NT2/D1 (cell line): ENCODE data around the gene SLC4A1AP.

Experiments
- SUZ12 ChIP-seq: IDR thresholded peaks from 2 replicates; pipeline ENCODE4 v1.6.1; 2011; ENCODE audit not compliant: insufficient read length, insufficient read depth; ENCODE audit errors: extremely low read depth
- ZNF274 ChIP-seq: IDR thresholded peaks from 2 replicates; pipeline ENCODE4 v1.6.1; 2011; ENCODE audit warnings: mild to moderate bottlenecking, low read depth, low read length

DNA sequence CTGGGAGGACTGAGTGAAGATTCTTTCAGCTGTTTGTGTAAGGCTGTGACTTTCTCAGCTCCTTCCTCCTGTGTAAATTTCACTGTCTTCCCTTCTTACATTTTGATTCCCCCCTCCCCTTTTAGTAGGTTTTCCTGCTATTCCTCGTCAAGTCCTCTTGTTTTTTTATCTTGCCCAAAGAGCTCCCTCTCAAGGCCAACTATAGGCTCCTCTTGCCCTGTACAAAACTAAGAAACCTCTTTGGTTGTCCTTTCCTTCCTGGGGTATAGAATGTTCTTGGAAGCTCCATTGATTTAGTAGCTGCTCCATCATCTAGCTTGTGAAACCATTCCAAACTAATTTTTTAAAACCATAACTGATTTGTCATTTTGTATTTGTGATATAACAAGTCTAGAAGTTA, 42.2 kb upstream of the SLC4A1AP start:
- TF ChIP-seq ZNF274 (no peak), SUZ12 (no peak)
